KMS-11 (cell line): Measurements from ENCODE around the gene AARS2.

ENCODE experiments used
- H2AFZ ChIP-seq: fragments of 200-600 bp; sonication (generic); 2 replicates; pipeline ENCODE4 v1.6.1; 2016; ENCODE audit warnings: antibody characterized with exemption, mixed run types, low read depth
- H3K27ac ChIP-seq: fragments of 200-600 bp; sonication (generic); 2 replicates; pipeline ENCODE4 v1.6.1; 2016; ENCODE audit warnings: mild to moderate bottlenecking, mixed run types
- H3K27me3 ChIP-seq: fragments of 200-600 bp; sonication (generic); 2 replicates; pipeline ENCODE4 v1.6.1; 2017; ENCODE audit warnings: mild to moderate bottlenecking, low read depth, mixed run types, moderate library complexity; ENCODE audit not compliant: insufficient read depth
- H3K36me3 ChIP-seq: fragments of 200-600 bp; sonication (generic); 2 replicates; pipeline ENCODE4 v1.6.1; 2017; ENCODE audit warnings: mild to moderate bottlenecking, mixed run types; ENCODE audit not compliant: insufficient read depth
- H3K4me1 ChIP-seq: fragments of 200-600 bp; sonication (generic); 2 replicates; pipeline ENCODE4 v1.6.1; 2016; ENCODE audit warnings: mild to moderate bottlenecking, low read depth, mixed run types; ENCODE audit not compliant: poor library complexity, severe bottlenecking
- H3K4me2 ChIP-seq: fragments of 200-600 bp; sonication (generic); 2 replicates; pipeline ENCODE4 v1.7.0; 2016; ENCODE audit warnings: mild to moderate bottlenecking, mixed run types
- H3K4me3 ChIP-seq: fragments of 200-600 bp; sonication (generic); IDR thresholded peaks from 2 replicates; pipeline ENCODE4 v1.6.1; 2017; ENCODE audit warnings: low read depth, low read length, mixed read lengths; ENCODE audit not compliant: insufficient read depth
- H3K79me2 ChIP-seq: fragments of 200-600 bp; sonication (generic); 2 replicates; pipeline ENCODE4 v1.6.1; 2016; ENCODE audit warnings: low read depth, mixed run types; ENCODE audit not compliant: insufficient read depth
- H3K9ac ChIP-seq: fragments of 200-600 bp; sonication (generic); 2 replicates; pipeline ENCODE4 v1.6.1; 2016; ENCODE audit warnings: mild to moderate bottlenecking, mixed run types
- H4K20me1 ChIP-seq: fragments of 200-600 bp; sonication (generic); 2 replicates; pipeline ENCODE4 v1.6.1; 2016; ENCODE audit warnings: mild to moderate bottlenecking, mixed run types; ENCODE audit not compliant: insufficient read depth
- TF ChIP-seq, protein P1 (sequence below): fragments of 200-600 bp; sonication (generic); conservative IDR thresholded peaks from 2 replicates; pipeline ENCODE4 v1.6.1; 2017; ENCODE audit warnings: low read depth, mild to moderate bottlenecking, antibody characterized with exemption, low read length, moderate library complexity, mixed read lengths

The AARS2 gene

DNA sequence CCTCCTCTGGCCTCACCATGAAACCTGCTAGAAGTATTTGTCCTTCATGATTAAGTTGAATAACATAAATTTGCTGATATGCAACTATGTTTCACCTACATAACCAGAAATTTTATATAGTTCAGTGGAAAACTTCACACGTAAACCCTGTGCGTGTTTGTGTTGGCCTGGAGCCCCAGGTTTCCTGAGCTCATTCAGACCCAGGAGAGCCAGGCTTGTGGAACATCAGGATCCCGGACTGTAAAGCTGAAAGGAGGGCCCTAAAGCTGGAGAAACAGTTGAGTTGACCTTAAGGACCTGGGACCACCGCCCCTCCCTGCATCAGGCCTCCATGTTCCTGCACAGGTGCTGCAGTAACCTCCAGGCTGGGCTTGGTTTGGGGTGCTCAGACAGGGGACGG lies 26.2 kb upstream of the AARS2 start:
- TF ChIP-seq, protein P1, sequence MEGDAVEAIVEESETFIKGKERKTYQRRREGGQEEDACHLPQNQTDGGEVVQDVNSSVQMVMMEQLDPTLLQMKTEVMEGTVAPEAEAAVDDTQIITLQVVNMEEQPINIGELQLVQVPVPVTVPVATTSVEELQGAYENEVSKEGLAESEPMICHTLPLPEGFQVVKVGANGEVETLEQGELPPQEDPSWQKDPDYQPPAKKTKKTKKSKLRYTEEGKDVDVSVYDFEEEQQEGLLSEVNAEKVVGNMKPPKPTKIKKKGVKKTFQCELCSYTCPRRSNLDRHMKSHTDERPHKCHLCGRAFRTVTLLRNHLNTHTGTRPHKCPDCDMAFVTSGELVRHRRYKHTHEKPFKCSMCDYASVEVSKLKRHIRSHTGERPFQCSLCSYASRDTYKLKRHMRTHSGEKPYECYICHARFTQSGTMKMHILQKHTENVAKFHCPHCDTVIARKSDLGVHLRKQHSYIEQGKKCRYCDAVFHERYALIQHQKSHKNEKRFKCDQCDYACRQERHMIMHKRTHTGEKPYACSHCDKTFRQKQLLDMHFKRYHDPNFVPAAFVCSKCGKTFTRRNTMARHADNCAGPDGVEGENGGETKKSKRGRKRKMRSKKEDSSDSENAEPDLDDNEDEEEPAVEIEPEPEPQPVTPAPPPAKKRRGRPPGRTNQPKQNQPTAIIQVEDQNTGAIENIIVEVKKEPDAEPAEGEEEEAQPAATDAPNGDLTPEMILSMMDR = no peak
- Histone ChIP-seq H3K27me3 (no peaks in the 10 kb centered on the region), H3K4me2 (no peak overlapping the region), H4K20me1 (no peaks in the 10 kb centered on the region), H3K4me3 (no peak overlapping the region), H3K79me2 (no peaks in the 10 kb centered on the region), H3K36me3 (no peaks in the 10 kb centered on the region), H3K4me1 (peaks cover 12% of the 10 kb centered on the region), H2AFZ (no peak overlapping the region), H3K27ac (no peak overlapping the region), H3K9ac (no peak overlapping the region)

DNA sequence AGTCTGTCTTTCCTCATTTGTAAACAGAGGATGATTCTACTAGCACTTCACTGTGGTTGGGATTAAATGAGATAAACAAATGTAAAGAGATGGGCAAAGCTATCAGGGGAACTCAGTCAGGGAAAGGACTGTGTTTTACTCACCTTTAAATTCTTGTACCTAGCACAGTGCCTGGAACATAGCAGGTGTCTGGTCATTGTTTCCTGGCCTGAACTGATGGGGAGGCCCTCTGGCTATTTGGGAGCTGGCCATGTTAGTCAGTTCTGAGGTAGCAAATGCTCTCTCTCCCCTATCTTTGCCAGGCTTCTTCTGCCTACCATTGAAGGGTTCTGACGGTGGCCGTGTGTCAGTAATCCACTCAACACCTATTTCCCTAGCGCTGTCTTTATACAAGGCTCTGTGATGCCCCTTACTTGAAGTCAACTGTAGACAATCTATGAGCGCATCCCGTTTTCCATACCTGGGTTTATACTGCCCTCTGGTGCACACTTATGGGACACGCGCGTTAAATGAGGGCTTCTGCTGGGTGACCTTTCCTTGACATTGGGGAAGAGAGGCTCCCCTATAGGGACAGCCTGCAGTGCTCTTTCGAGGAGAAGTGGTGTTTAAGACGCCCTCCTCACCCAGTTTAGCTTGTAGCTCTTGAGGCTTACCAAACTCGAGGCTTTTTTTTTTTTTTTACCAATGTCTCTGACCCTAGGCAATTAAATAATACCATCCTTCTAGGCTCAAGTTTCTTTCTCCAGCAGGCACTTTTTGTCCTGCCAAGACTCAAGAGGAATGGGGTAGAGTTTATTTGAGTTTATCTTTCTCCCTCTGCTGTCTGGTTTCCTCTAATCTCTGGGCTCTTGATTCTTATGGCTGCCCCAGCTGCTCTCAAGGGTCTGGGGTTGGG lies 25.3 kb upstream of the AARS2 start:
- Histone ChIP-seq H3K27ac (no peak overlapping the region), H2AFZ (0 out of 2 replicates have a peak overlapping the region, but pooled peaks have one; percentile 0), H3K79me2 (no peaks in the 10 kb centered on the region), H3K4me3 (no peak overlapping the region), H3K27me3 (no peaks in the 10 kb centered on the region), H3K36me3 (no peaks in the 10 kb centered on the region), H3K4me1 (peaks cover 12% of the 10 kb centered on the region), H3K9ac (no peak overlapping the region), H4K20me1 (no peaks in the 10 kb centered on the region), H3K4me2 (no peak overlapping the region)
- TF ChIP-seq, protein P1 = peak; percentile 87

DNA sequence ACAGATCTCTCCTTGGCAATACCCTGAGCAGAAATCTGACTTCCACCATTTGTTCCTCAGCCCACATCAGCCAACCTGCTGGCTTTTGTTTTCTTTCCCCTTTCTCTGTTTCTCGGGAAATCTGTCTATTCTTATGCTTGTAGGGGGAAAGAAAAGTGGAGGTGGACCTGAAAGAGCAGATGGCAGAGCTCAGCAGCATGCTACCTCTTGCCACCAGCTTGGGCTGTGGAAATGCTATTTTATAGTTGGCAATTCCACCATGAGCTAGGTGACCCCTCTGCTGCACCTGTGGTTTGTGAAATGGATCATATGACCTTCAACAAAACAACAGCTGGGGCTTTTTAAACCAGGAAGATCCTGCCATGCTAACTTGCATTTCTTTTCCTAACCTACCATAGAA lies 22.5 kb upstream of the AARS2 start:
- no peaks in the 10 kb centered on the region for H3K36me3 ChIP-seq
- no peak overlapping the region for H3K4me2 ChIP-seq
- no peak overlapping the region for H3K9ac ChIP-seq
- no peaks in the 10 kb centered on the region for H4K20me1 ChIP-seq
- no peak overlapping the region for H2AFZ ChIP-seq
- no peak overlapping the region for H3K4me3 ChIP-seq
- TF ChIP-seq, protein P1 = no peak
- H3K27ac ChIP-seq = no peak overlapping the region
- no peaks in the 10 kb centered on the region for H3K27me3 ChIP-seq
- no peaks in the 10 kb centered on the region for H3K79me2 ChIP-seq
- peaks cover 12% of the 10 kb centered on the region for H3K4me1 ChIP-seq

DNA sequence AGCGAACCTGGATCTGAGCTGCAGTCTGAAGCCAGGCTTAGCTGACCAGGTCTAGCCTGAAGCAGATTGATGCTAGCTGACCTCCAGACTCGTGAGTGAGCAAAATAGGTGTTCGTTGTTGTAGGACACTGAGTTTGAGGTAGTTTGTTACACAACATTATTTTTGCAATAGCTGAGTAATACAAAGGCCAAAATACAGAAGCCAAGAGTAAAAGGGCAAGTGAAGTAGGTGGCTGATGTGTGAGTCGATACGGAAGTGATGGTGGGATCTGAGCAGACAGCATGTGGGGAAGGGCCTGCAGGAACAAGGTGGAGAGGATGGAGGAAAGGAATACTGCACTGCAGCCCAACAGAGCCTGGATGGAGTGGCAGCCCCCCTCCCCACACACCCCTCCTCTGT lies 20.8 kb upstream of the AARS2 start:
- Histone ChIP-seq H2AFZ (no peak overlapping the region), H3K9ac (no peak overlapping the region), H3K36me3 (no peaks in the 10 kb centered on the region), H3K4me2 (no peak overlapping the region), H3K4me1 (peaks cover 12% of the 10 kb centered on the region), H3K27ac (no peak overlapping the region), H4K20me1 (no peaks in the 10 kb centered on the region), H3K4me3 (no peak overlapping the region), H3K79me2 (no peaks in the 10 kb centered on the region), H3K27me3 (no peaks in the 10 kb centered on the region; the same call in 1 of the 2 replicates)
- TF ChIP-seq, protein P1 = no peak
